SIG-M5 treated with dmso at 0.1 percent for 504 hours (cell line): Measurements from ENCODE around the gene BRICD5.
A peak's percentile ranks its signal among the peaks of the same experiment; 100 is the strongest.

Experiments used
- DNase-seq: peaks from one replicate; lab custom pipeline; 2025; ENCODE audit not compliant: unreplicated experiment; lab: John Stamatoyannopoulos, UW

Gene BRICD5

GRCh38 chr16:2199621-2200139 lies 11.0 kb downstream of the BRICD5 start:
- no peak for DNase-seq

- DNase-seq, result no peak
Measured at GRCh38 chr16:2199095-2199494, 11.6 kb downstream of the BRICD5 start.

GRCh38 chr16:2198283-2198682 lies 12.4 kb downstream of the BRICD5 start:
- no peak for DNase-seq

- DNase-seq, result no peak
Measured at GRCh38 chr16:2197765-2198164, 12.9 kb downstream of the BRICD5 start.

GRCh38 chr16:2196981-2197511 lies 13.6 kb downstream of the BRICD5 start:
- DNase-seq, result no peak

- no peak for DNase-seq
Measured at GRCh38 chr16:2196162-2196980, 14.3 kb downstream of the BRICD5 start, which contains the start of gene CASKIN1. Gene CASKIN1 (minus strand): TSS chr16:2196605. CDS start chr16:2196432, 173 bp downstream.

- no peak for DNase-seq
Measured at GRCh38 chr16:2195322-2196161, 15.1 kb downstream of the BRICD5 start.

- DNase-seq, result peak; percentile 30
Measured at GRCh38 chr16:2194852-2195321, 15.8 kb downstream of the BRICD5 start.

GRCh38 chr16:2194166-2194834 lies 16.4 kb downstream of the BRICD5 start:
- no peak for DNase-seq

- no peak for DNase-seq
Measured at GRCh38 chr16:2191446-2191706, 19.3 kb downstream of the BRICD5 start.

GRCh38 chr16:2190659-2191445 lies 19.8 kb downstream of the BRICD5 start:
- no peak for DNase-seq

- no peak for DNase-seq
Measured at GRCh38 chr16:2190002-2190658, 20.5 kb downstream of the BRICD5 start.

GRCh38 chr16:2189252-2189893 lies 21.3 kb downstream of the BRICD5 start:
- DNase-seq, result no peak

GRCh38 chr16:2188395-2188794 lies 22.3 kb downstream of the BRICD5 start:
- no peak for DNase-seq

- DNase-seq, result no peak
Measured at GRCh38 chr16:2187212-2187611, 23.5 kb downstream of the BRICD5 start.

- DNase-seq, result no peak
Measured at GRCh38 chr16:2186505-2186904, 24.2 kb downstream of the BRICD5 start.

- no peak for DNase-seq
Measured at GRCh38 chr16:2186064-2186463, 24.6 kb downstream of the BRICD5 start.

- DNase-seq, result no peak
Measured at GRCh38 chr16:2184962-2185361, 25.7 kb downstream of the BRICD5 start.

GRCh38 chr16:2184346-2184745 lies 26.3 kb downstream of the BRICD5 start:
- DNase-seq, result no peak
